Aorta (tissue), 5 donors: Measurements from ENCODE around the gene ZNF606. TPM values are rescaled to one million over a fixed set of nuclear protein-coding genes. Genes with fewer than 3 reads are reported as not detected.
"Not testable (repeated sequence)": the region's sequence is repeated elsewhere in the genome, so short reads cannot be mapped to it uniquely, and the experiment has no call there.

Experiments
- ATAC-seq: fragments of 200-7000 bp; cut with Tn5 transposase; one replicate; pipeline ENCODE4 v1.9.1; 2022; ENCODE audit warnings: moderate library complexity; ENCODE audit not compliant: low FRiP score
- DNase-seq, 2 donors: peaks; one replicate each; pipeline ENCODE4 v3.0.0-alpha.2; 2020
- H3K27ac ChIP-seq, 2 donors: one replicate each; pipeline ENCODE4 v1.5.1; 2013; ENCODE audit warnings: low read length in 2 of 2, mild to moderate bottlenecking in 2 of 2, moderate library complexity in 2 of 2, control low read depth in 1 of 2, inconsistent platforms in 1 of 2, low read depth in 1 of 2
- H3K27me3 ChIP-seq, 2 donors: one replicate each; pipeline ENCODE4 v1.6.1; 2013; ENCODE audit warnings: control low read depth in 1 of 2, low read length in 1 of 2, mild to moderate bottlenecking in 1 of 2, moderate library complexity in 1 of 2; ENCODE audit not compliant: insufficient read depth in 2 of 2, control insufficient read depth in 1 of 2
- H3K36me3 ChIP-seq, 2 donors: one replicate each; pipeline ENCODE4 v1.6.1; 2013; ENCODE audit warnings: control low read depth in 1 of 2, low read length in 1 of 2, mild to moderate bottlenecking in 1 of 2; ENCODE audit not compliant: insufficient read depth in 2 of 2, control insufficient read depth in 1 of 2
- H3K4me1 ChIP-seq, 2 donors: one replicate each; pipeline ENCODE4 v1.6.1; 2013; ENCODE audit warnings: low read length in 2 of 2, control low read depth in 1 of 2, mild to moderate bottlenecking in 1 of 2, moderate library complexity in 1 of 2; ENCODE audit not compliant: insufficient read depth in 2 of 2, control insufficient read depth in 1 of 2
- H3K4me3 ChIP-seq, 2 donors: one replicate each; pipeline ENCODE4 v1.5.1; 2013; ENCODE audit warnings: low read length in 2 of 2, control low read depth in 1 of 2, mild to moderate bottlenecking in 1 of 2
- H3K9me3 ChIP-seq: one replicate; pipeline ENCODE4 v1.6.1; 2013; ENCODE audit warnings: mild to moderate bottlenecking, low read length; ENCODE audit not compliant: control insufficient read depth
- WGBS, 2 donors: extraction: QIAGEN DNeasy Blood & Tissue Kit; methylation state at CpG; one replicate each; pipeline ENCODE4 v1.1.7; 2013; 5-methylcytosine and 5-hydroxymethylcytosine counted together
- intact Hi-C, 2 donors: fragments of 100-400 bp; cut with DNase I; formaldehyde crosslinking; loops; one replicate each; pipeline versions ENCODE4 v1.14.2 to v1.15.0; 2022
- polyA plus RNA-seq, 2 donors: library from polyadenylated mRNA; stranded (reverse); fragments of 200-250 nt; gene quantifications; one replicate each; pipeline ENCODE4 v1.2.3, GENCODE V29; 2013
- total RNA-seq, 2 donors: library from RNA; stranded (reverse); fragmentation: NEBNext Ultra II Directional; extraction: Animal tissue kit (Norgen Biotek cat#: 25700); gene quantifications; one replicate each; pipeline ENCODE4 v1.2.1, GENCODE V29; 2021
- donor health status: healthy with polysubstance abuse.
- donor health status: Bipolar disorder and iron deficiency.
- donor health status: DM: no; HTN: no; CAD: no.
- donor health status: DM: no; HTN: no; CAD: no.
- donor health status: DM: yes; HTN: yes; CAD: no.

Gene ZNF606
- total and polyA plus RNA-seq, 4 donors = 4.8 to 21.0 (median 11.0) TPM

GRCh38 chr19:58021541-58022282 is 19.1 kb upstream of the ZNF606 start:
- peak in 1 of 2 donors; percentile 66 for DNase-seq
- no peak overlapping the region for H3K4me3 ChIP-seq
- ATAC-seq = peak; percentile 85
- 49 to 50% methylated on average over 30 of the region's 30 CpGs for WGBS, 2 donors
- H3K4me1 ChIP-seq = no peaks in the 10 kb centered on the region
- H3K27ac ChIP-seq = no peak overlapping the region
- H3K9me3 ChIP-seq = no peaks in the 10 kb centered on the region
- intact Hi-C loops = loop anchor here in 1 of 2 donors (2.0 kb wide), 1 partner anchor 133 kb away; no protein-coding TSS in a partner anchor
- H3K36me3 ChIP-seq = no peaks in the 10 kb centered on the region
- no peaks in the 10 kb centered on the region for H3K27me3 ChIP-seq

GRCh38 chr19:58020129-58020528 is 17.5 kb upstream of the ZNF606 start:
- 72 to 73% methylated on average over 7 of the region's 7 CpGs for WGBS, 2 donors
- H3K27me3 ChIP-seq = no peaks in the 10 kb centered on the region
- H3K36me3 ChIP-seq = no peaks in the 10 kb centered on the region
- DNase-seq (peak in 1 of 2 donors; percentile 37), ATAC-seq (no peak)
- H3K27ac ChIP-seq = no peak overlapping the region
- intact Hi-C loops = loop anchor here in 1 of 2 donors (2.0 kb wide), 1 partner anchor 135 kb away; no protein-coding TSS in a partner anchor
- peaks cover 1% of the 10 kb centered on the region for H3K9me3 ChIP-seq
- H3K4me1 ChIP-seq = no peaks in the 10 kb centered on the region
- no peak overlapping the region for H3K4me3 ChIP-seq

GRCh38 chr19:58014141-58014540 is 11.5 kb upstream of the ZNF606 start:
- DNase-seq (no peak), ATAC-seq (no peak)
- intact Hi-C loops = no loop called here
- no peak overlapping the region for H3K4me3 ChIP-seq
- H3K4me1 ChIP-seq = no peaks in the 10 kb centered on the region
- no peaks in the 10 kb centered on the region for H3K36me3 ChIP-seq
- 49 to 50% methylated on average over 5 of the region's 5 CpGs for WGBS, 2 donors
- H3K27me3 ChIP-seq = no peaks in the 10 kb centered on the region
- no peak overlapping the region for H3K27ac ChIP-seq
- H3K9me3 ChIP-seq = peaks cover 12% of the 10 kb centered on the region

GRCh38 chr19:58010507-58010906 is 7.9 kb upstream of the ZNF606 start:
- DNase-seq (no peak), ATAC-seq (no peak)
- Histone ChIP-seq H3K4me3 (no peak overlapping the region), H3K27me3 (no peaks in the 10 kb centered on the region), H3K9me3 (peaks cover 21% of the 10 kb centered on the region), H3K4me1 (no peaks in the 10 kb centered on the region), H3K27ac (no peak overlapping the region), H3K36me3 (peaks cover 0 to 5% of the 10 kb centered on the region in 2 donors)
- WGBS, 2 donors = 78 to 80% methylated on average over 22 of the region's 22 CpGs
- intact Hi-C loops = no loop called here

DNA sequence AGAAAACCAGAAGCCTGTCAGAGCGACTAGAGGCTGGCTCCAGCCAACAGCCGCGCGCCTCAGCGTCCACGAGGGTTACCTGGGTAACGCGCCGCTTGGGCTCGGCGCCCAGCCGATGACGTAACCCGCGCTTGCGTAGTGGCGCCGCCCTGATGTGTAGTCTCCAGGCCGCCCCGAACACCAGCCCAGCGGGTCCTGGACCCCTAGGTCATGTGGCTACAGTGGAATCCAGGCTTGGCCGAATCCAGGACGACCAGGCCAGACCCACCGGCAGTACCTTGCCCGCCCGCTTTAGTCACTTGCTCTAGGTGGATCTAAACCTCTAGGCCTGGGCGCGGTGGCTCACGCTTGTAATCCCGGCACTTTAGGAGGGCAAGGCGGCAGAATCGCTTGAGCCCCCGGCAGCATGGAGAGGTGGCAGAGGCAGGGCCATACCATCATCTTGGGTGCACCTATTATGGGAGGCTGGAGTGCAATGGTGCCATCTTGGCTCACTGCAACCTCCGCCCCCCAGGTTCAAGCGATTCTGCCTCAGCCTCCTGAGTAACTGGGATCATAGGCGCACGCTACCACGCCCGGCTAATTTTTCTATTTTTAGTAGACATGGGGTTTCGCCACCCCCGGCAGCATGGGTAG is 7.2 kb upstream of the ZNF606 start:
- Histone ChIP-seq H3K4me3 (no peak overlapping the region), H3K9me3 (peaks cover 22% of the 10 kb centered on the region), H3K27me3 (no peaks in the 10 kb centered on the region), H3K4me1 (no peaks in the 10 kb centered on the region), H3K36me3 (peaks cover 0 to 5% of the 10 kb centered on the region in 2 donors), H3K27ac (no peak overlapping the region)
- ATAC-seq (peak; percentile 96), DNase-seq (peak; percentile 71 to 90)
- WGBS, 2 donors = 12% methylated on average over 41 of the region's 41 CpGs
- intact Hi-C loops = no loop called here

GRCh38 chr19:58009301-58009665 is 6.7 kb upstream of the ZNF606 start:
- Histone ChIP-seq H3K4me1 (no peaks in the 10 kb centered on the region), H3K27ac (no peak overlapping the region), H3K4me3 (no peak overlapping the region), H3K27me3 (no peaks in the 10 kb centered on the region), H3K36me3 (peaks cover 0 to 8% of the 10 kb centered on the region in 2 donors), H3K9me3 (peaks cover 25% of the 10 kb centered on the region)
- WGBS, 2 donors = 2% methylated on average over 21 of the region's 21 CpGs
- ATAC-seq = no peak
- intact Hi-C loops = no loop called here
- no peak for DNase-seq

- DNase-seq, H3K4me1 ChIP-seq, H3K27me3 ChIP-seq, ATAC-seq, intact Hi-C loops, H3K4me3 ChIP-seq, H3K36me3 ChIP-seq, H3K27ac ChIP-seq: not testable (repeated sequence)
- 38 to 41% methylated on average over 10 of the region's 10 CpGs for WGBS, 2 donors
- peaks cover 27% of the 10 kb centered on the region for H3K9me3 ChIP-seq
Observed at GRCh38 chr19:58008877-58009276, 6.3 kb upstream of the ZNF606 start.

DNA sequence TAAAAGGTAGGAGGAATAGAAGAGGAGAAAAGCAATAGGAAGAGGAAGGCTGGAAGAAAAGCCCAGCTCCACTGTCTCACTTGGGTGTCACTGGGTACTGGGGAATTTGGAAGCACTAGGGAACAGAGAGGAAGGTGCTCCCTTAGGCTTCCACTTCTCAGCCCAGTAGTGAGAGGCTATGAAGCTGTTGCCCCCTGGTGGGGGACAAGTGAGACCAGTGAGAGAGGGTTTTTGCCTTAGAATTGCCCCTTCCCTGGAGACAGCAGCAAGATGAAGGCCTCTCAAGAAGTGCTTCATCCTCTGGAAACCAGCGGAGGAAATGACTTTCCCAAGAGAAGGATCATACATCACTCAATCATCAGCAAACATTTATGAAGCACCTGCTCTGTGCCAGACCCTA is 4.7 kb upstream of the ZNF606 start:
- Histone ChIP-seq H3K27ac (no peak overlapping the region), H3K27me3 (no peaks in the 10 kb centered on the region), H3K4me3 (no peak overlapping the region), H3K4me1 (no peaks in the 10 kb centered on the region), H3K9me3 (peaks cover 20% of the 10 kb centered on the region), H3K36me3 (peaks cover 2 to 9% of the 10 kb centered on the region in 2 donors)
- 94 to 95% methylated on average over 1 of the region's 1 CpG for WGBS, 2 donors
- intact Hi-C loops = no loop called here
- no peak for ATAC-seq
- DNase-seq = no peak
